Endothelial cell of hepatic sinusoid (primary cell): ENCODE data around the gene ARHGAP24.

Source experiments
- in situ Hi-C: cut with HindIII; loops from 2 replicates; pipeline ENCODE4 v1.10.0; 2017; ENCODE audit warnings: low sequenced_read_pairs

ARHGAP24 gene

DNA sequence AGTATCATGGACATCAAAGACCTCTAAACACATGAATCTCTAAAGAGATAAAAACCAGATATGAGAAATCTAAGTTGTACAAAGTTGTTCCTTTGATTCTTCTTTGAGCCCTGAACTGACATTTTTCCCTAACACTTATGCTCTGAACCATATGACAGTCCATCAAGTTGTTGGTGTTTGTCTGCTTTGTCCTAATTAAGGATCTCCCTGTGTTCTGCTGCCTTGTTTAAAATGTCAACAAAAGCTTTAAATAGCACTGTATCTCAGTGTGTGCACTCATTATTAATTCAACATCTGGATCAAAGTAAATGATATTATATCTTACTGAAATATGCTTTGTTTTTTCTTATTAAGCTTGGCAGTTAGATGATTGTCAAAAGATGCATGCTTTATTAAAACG lies 563.1 kb downstream of the ARHGAP24 start:
- in situ Hi-C loops = loop anchor here (5.0 kb wide), 1 partner anchor 51 kb away; no protein-coding TSS in a partner anchor

DNA sequence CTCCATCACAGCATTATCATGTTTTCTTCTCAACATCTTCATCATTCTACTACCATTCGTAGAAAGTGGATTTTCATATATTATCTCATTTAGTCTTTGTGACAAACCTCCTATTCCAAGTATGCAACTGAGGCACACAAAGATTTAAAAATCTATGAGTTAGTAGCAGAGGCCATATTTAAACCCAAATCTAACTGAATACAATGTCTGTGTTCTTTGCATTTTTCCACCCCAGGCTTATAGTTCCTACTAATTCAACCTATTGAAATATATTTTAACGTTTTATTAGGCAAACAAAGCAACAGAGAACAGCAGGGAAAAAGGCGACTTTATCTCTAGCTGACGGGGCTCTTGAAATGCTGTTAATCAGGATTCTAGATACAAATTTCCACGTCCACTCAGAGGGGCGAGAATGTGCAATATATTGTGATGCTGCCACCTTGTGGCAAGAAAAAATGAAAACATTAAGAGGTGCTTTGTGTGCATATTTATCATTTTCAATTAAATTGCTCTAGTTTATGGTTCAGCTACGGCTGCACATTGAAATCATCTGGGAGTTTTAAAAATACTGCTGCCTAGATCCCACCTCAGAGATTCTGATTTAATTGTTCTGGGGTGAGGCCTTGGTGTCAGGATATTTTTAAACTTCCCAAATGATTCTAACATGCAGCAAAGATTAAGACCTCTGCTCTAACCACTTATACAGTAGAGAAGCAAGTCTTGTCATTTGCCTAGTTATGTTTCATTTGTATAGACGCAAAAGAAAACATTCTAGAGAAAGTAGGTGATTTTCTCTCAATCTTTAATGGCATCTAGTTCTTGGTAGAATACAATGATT lies 569.0 kb downstream of the ARHGAP24 start:
- in situ Hi-C loops = no loop called here

DNA sequence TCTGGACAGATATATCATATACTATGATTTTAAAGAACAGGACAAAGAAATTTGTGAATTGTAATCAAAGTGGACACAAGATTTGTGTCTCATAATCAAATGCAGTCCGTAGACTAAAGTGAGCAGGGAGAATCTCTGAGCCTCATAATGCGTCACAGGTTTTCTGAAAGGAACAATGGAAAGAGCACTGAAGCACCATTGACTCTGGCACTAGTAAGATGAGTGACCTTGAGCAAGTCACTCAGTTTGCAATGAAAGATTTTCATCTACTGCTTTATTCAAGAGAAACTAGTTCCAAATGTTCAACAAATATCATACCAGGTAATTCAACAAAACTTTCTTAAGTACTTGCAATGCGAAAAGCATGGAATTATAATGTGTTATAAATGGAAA lies 569.6 kb downstream of the ARHGAP24 start:
- in situ Hi-C loops = no loop called here

DNA sequence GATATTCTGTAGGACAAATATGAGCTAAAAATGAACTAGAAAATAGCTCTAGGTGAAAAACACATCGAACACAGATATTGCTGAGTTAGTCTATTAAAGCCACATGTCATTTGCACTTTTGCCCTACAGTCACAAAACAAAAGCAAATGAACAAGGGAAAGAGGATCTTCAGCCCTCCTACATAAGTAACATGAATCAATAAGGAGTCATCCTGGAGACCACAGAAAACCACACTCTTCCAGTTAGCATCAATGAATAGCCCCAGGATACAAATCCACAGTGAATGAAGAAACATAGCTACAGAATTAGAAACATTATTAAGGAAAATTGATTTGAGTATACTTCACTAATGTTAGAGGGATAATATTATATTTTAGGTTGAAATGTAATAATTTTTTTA lies 573.5 kb downstream of the ARHGAP24 start:
- in situ Hi-C loops = no loop called here

DNA sequence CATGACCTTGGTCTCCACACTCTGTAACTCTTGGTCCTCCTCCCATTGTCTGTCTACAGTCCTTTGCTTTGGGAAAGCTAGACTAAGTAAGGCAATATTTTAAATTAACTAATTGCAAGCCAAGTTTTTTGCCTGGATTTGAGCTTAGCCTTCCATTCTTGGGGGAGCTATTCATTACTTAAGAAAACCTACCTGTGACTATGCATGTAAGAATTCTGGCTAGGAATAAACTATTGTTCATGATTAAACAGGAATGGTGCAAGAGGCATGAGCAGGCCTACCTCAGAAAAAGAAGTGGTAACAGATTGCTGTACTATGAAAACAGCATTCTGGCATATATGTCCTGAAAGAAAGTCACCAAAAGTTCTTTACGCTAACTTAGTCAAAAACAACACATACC lies 575.5 kb downstream of the ARHGAP24 start:
- in situ Hi-C loops = no loop called here
